HG03571 (cell line): Measurements from ENCODE around the gene TICAM1.
"Not testable (repeated sequence)": the region's sequence is repeated elsewhere in the genome, so short reads cannot be mapped to it uniquely, and the experiment has no call there.

Source experiments
- ATAC-seq: cut with Tn5 transposase; IDR thresholded peaks from one replicate; pipeline ENCODE4 v1.9.1; 2021; ENCODE audit not compliant: unreplicated experiment

TICAM1 gene

GRCh38 chr19:4806384-4806783, 25.1 kb downstream of the TICAM1 start:
- ATAC-seq = no peak

GRCh38 chr19:4805140-4805539, 26.4 kb downstream of the TICAM1 start:
- ATAC-seq = not testable (repeated sequence)

- no peak for ATAC-seq
Measured at GRCh38 chr19:4803736-4804695, 27.5 kb downstream of the TICAM1 start.

GRCh38 chr19:4802711-4803110, 28.8 kb downstream of the TICAM1 start:
- no peak for ATAC-seq

GRCh38 chr19:4801085-4801619, 30.4 kb downstream of the TICAM1 start:
- no peak for ATAC-seq

GRCh38 chr19:4800591-4801081, 30.9 kb downstream of the TICAM1 start:
- no peak for ATAC-seq

GRCh38 chr19:4795400-4795799, 36.1 kb downstream of the TICAM1 start:
- no peak for ATAC-seq

- no peak for ATAC-seq
Measured at GRCh38 chr19:4794971-4795370, 36.5 kb downstream of the TICAM1 start.

- ATAC-seq = not testable (repeated sequence)
Measured at GRCh38 chr19:4793278-4793677, 38.2 kb downstream of the TICAM1 start.

- not testable (repeated sequence) for ATAC-seq
Measured at GRCh38 chr19:4792866-4793195, 38.7 kb downstream of the TICAM1 start.

- not testable (repeated sequence) for ATAC-seq
Measured at GRCh38 chr19:4792019-4792865, 39.3 kb downstream of the TICAM1 start.

- ATAC-seq = peak; percentile 88
Measured at GRCh38 chr19:4791183-4792018, 40.1 kb downstream of the TICAM1 start, which contains the start of gene FEM1A. Gene FEM1A, plus strand, starts transcription at chr19:4791734. Its CDS starts 121 bp downstream, at chr19:4791855.

GRCh38 chr19:4786412-4787016, 45.0 kb downstream of the TICAM1 start:
- ATAC-seq = not testable (repeated sequence)

- ATAC-seq = no peak
Measured at GRCh38 chr19:4781801-4782200, 49.7 kb downstream of the TICAM1 start.

GRCh38 chr19:4780860-4781259, 50.7 kb downstream of the TICAM1 start:
- no peak for ATAC-seq

- ATAC-seq = not testable (repeated sequence)
Measured at GRCh38 chr19:4778124-4778523, 53.4 kb downstream of the TICAM1 start.

GRCh38 chr19:4776436-4777211, 54.9 kb downstream of the TICAM1 start:
- ATAC-seq = no peak

- ATAC-seq = no peak
Measured at GRCh38 chr19:4775627-4776152, 55.8 kb downstream of the TICAM1 start.

GRCh38 chr19:4774136-4774535, 57.4 kb downstream of the TICAM1 start:
- ATAC-seq = no peak
